ENCODE results near the gene ZNF182. TPM values are rescaled to one million over a fixed set of nuclear protein-coding genes. Genes with fewer than 3 reads are reported as not detected.
"Not testable (repeated sequence)": the region's sequence is repeated elsewhere in the genome, so short reads cannot be mapped to it uniquely, and the experiment has no call there.

Gene ZNF182
- total RNA-seq, 4 donors from 2014 or later = 0.80 to 3.2 (median 1.4) TPM

DNA sequence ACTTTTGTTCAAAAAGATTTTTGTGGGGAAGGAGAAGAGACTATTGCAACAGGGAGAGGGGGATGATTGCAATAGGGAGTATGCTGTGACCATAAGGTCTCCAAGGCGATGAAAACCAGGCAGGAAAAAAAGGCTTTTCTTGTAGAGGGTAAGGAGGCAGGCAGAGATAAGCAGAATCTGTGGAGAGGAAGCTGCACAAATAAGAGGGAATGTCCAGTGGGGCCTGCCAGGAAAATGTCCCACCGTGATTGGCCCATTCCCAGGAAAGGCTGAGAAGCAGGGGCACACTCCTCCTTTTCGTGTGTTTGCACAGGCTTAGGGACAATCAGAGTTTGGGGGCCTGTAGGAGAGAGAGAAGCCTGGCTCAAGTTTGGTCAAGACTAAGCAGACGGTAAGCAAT is 32.1 kb upstream of the ZNF182 start:
- no peaks in the 10 kb centered on the region for H3K27me3 ChIP-seq
- H3K9me3 ChIP-seq = no peaks in the 10 kb centered on the region
- no peaks in the 10 kb centered on the region for H3K4me1 ChIP-seq
- TF ChIP-seq, protein P1, sequence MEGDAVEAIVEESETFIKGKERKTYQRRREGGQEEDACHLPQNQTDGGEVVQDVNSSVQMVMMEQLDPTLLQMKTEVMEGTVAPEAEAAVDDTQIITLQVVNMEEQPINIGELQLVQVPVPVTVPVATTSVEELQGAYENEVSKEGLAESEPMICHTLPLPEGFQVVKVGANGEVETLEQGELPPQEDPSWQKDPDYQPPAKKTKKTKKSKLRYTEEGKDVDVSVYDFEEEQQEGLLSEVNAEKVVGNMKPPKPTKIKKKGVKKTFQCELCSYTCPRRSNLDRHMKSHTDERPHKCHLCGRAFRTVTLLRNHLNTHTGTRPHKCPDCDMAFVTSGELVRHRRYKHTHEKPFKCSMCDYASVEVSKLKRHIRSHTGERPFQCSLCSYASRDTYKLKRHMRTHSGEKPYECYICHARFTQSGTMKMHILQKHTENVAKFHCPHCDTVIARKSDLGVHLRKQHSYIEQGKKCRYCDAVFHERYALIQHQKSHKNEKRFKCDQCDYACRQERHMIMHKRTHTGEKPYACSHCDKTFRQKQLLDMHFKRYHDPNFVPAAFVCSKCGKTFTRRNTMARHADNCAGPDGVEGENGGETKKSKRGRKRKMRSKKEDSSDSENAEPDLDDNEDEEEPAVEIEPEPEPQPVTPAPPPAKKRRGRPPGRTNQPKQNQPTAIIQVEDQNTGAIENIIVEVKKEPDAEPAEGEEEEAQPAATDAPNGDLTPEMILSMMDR (IDR thresholded peaks at IDR 0.05) = no peak
- no peak for TF ChIP-seq POLR2A (IDR thresholded peaks at IDR 0.05)
- no peak for DNase-seq
- H3K27ac ChIP-seq = no peak overlapping the region
- WGBS, 2 donors = 61 to 73% methylated on average over 4 of the region's 4 CpGs
- H3K4me3 ChIP-seq = no peak overlapping the region
- intact Hi-C loops (cut with DNase I) = no loop called here
- H3K36me3 ChIP-seq = no peaks in the 10 kb centered on the region

DNA sequence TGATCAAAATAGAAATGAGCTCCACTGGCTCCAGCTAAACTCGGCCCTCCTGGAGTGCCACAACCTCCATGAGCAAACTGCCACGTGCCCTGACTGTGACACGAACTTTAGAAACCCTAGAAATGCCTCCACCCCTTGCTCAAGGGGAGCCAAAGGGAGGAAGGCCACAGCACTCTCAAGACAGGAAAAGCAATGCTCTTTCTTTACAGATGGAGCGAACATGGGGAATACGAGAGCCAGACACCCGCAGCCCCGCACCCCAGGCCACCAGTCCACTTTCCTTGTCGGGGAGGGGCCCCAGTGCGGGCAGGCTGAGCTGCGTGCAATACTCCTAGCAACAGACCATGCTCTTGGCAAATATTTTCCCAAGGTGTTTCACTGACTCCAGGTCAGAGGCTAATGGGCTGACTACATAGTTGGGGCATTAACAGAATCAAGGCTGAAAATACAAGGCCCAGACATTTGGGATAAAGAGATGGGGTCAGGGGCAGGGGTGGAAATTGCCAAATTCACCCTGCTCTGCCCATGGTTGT is 26.9 kb upstream of the ZNF182 start:
- DNase-seq; intact Hi-C loops (cut with DNase I); H3K9me3 ChIP-seq; H3K27me3 ChIP-seq; H3K27ac ChIP-seq; H3K4me3 ChIP-seq; H3K4me1 ChIP-seq; H3K36me3 ChIP-seq: not testable (repeated sequence)
- 73% methylated on average over 6 of the region's 10 CpGs; no CpG with 5 or more reads in 1 of the 2 donors for WGBS, 2 donors

DNA sequence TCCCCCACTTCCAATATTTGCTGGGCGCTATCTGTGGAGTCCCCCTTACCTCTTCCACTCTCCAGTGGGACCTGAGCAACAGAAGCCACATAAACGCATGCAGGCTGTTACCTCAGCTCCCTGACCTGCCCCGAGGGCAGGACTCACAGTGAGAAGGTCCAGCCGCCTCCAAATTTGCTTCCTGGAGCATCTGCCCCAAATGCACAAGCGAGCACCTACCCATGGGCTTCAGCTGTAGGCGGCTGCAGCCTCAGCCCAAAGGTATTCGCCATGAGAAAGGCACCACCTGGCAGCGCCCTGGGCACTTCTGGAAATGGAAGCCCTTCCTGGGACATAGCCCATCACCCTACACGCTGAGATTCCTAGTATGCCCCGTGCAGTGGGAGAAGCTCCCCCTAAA is 26.4 kb upstream of the ZNF182 start:
- no peak overlapping the region for H3K4me3 ChIP-seq
- no peaks in the 10 kb centered on the region for H3K27me3 ChIP-seq
- TF ChIP-seq, protein P1 (IDR thresholded peaks at IDR 0.05) = no peak
- TF ChIP-seq POLR2A (IDR thresholded peaks at IDR 0.05) = no peak
- peaks cover 0 to 7% (median 0%) of the 10 kb centered on the region in 3 donors for H3K4me1 ChIP-seq
- WGBS, 2 donors = 69% methylated on average over 7 of the region's 10 CpGs; no CpG with 5 or more reads in 1 of the 2 donors
- H3K9me3 ChIP-seq = no peaks in the 10 kb centered on the region
- DNase-seq = no peak
- no peaks in the 10 kb centered on the region for H3K36me3 ChIP-seq
- H3K27ac ChIP-seq = no peak overlapping the region
- intact Hi-C loops (cut with DNase I) = no loop called here

DNA sequence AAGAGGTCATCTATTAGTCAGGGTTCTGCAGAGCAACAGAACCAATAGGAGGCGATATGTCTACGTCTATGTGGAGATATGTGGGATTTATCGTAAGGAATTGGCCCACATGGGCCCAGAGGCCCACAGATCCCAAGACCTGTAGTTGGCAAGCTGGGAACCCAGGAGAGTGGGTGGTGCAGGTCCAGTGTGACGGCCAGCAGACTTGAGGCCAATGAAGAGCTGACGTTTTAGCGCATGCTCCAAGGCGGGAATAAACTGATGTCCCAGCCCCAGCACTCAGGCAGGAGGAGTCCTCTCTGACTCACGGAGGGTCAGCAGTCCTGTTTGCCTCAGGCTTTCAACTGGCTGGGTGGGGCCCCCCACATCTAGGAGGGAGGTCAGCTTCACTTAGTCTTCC is 24.3 kb upstream of the ZNF182 start:
- Histone ChIP-seq H3K27me3 (no peaks in the 10 kb centered on the region), H3K4me1 (peaks cover 0 to 7% (median 0%) of the 10 kb centered on the region in 3 donors), H3K9me3 (no peaks in the 10 kb centered on the region), H3K27ac (no peak overlapping the region), H3K36me3 (no peaks in the 10 kb centered on the region), H3K4me3 (no peak overlapping the region)
- intact Hi-C loops (cut with DNase I) = loop anchor here (10.0 kb wide), 1 partner anchor 173 kb away; no protein-coding TSS in a partner anchor
- DNase-seq = no peak
- TF ChIP-seq POLR2A (IDR thresholded peaks at IDR 0.05) = no peak
- TF ChIP-seq, protein P1 (IDR thresholded peaks at IDR 0.05) = no peak
- no CpG with 5 or more reads among the region's 8 CpGs for WGBS, 2 donors

DNA sequence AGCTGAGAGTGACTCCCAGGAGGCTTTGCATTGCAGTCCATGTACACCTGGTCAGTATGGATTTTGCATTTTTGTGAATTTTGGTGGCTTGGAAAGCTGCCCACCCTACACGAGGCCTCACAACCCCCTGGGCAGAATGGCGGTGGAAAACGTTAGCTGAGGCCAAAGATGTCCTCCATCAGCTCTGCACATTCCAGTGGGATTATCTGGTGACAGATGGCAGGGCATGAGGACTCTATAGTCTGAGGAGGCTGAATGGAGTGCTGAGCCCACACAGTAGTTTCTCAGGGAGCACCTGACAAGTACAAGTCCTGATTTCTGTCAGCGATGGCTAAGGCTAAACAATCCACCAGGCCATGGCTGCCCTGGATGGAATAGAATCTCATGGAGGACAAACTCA is 23.8 kb upstream of the ZNF182 start:
- 20% methylated on average over 2 of the region's 4 CpGs; no CpG with 5 or more reads in 1 of the 2 donors for WGBS, 2 donors
- intact Hi-C loops (cut with DNase I) = loop anchor here (10.0 kb wide), 1 partner anchor 173 kb away; no protein-coding TSS in a partner anchor
- H3K4me3 ChIP-seq, H3K4me1 ChIP-seq, H3K27me3 ChIP-seq, DNase-seq, H3K36me3 ChIP-seq, H3K9me3 ChIP-seq, H3K27ac ChIP-seq: not testable (repeated sequence)

DNA sequence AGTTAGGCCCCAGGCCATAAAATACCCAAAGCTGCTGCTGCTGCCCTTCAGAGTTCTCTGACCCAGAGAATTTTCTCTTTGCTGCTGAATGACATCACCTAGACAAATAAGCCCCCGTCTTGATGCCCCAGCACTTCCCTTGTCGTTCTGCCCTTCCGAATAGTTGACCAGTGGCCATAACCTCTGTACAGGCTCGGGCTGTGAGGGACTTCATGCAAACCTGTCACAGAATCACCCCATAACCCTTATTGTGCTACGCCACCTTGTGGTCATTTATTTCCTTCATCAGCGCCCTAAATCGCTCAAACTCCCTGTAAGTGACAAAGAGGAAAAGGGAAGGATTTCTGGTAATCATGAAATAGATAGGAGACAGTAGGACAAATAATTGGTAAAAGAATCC is 21.8 kb upstream of the ZNF182 start:
- DNase-seq = no peak
- 0 to 24% methylated on average over 3 to 7 of the region's 7 CpGs for WGBS, 2 donors
- Histone ChIP-seq H3K9me3 (no peaks in the 10 kb centered on the region), H3K27ac (no peak overlapping the region), H3K27me3 (no peaks in the 10 kb centered on the region), H3K4me3 (no peak overlapping the region), H3K36me3 (no peaks in the 10 kb centered on the region), H3K4me1 (peaks cover 0 to 7% (median 0%) of the 10 kb centered on the region in 3 donors)
- TF ChIP-seq POLR2A (IDR thresholded peaks at IDR 0.05) = no peak
- TF ChIP-seq, protein P1 (IDR thresholded peaks at IDR 0.05) = peak; percentile 39 to 59 (median 52)
- intact Hi-C loops (cut with DNase I) = loop anchor here (10.0 kb wide), 1 partner anchor 171 kb away; no protein-coding TSS in a partner anchor

Data from esophagus squamous epithelium (tissue), 5 donors.